HepG2 (cell line): ENCODE data around the gene GRK3. TPM values are rescaled to one million over a fixed set of nuclear protein-coding genes. Genes with fewer than 3 reads are reported as not detected.

Experiments
- ATAC-seq: fragments of 200-7000 bp; cut with Tn5 transposase; 3 replicates; pipeline ENCODE4 v1.9.1; 2020; ENCODE audit warnings: mild to moderate bottlenecking, moderate library complexity
- BruUV-seq: library from RNA; stranded (reverse); fragments of 400-500 nt; replicated peaks from 2 replicates; lab custom pipeline; 2021; lab: Mats Ljungman, UMichigan
- CTCF ChIA-PET: fragments of 300-600 bp; formaldehyde crosslinking; extraction: SDS; loops from one replicate; lab custom pipeline; 2021; ENCODE audit warnings: low total read pairs, inconsistent platforms, low intra/inter-chr PET ratio; lab: Yijun Ruan, JAX
- POLR2A ChIA-PET: fragments of 350-600 bp; sonication (Branson Sonifier 250); formaldehyde crosslinking; loops from one replicate; lab custom pipeline; 2020; ENCODE audit warnings: antibody characterized with exemption, inconsistent platforms; lab: Yijun Ruan, JAX
- DNase-seq: peaks from one replicate; pipeline ENCODE4 v3.0.0-alpha.2; 2015; ENCODE audit warnings: low spot score
- FAIRE-seq: peaks from 3 replicates; lab custom pipeline; 2011; peaks lifted over from hg19 to GRCh38; lab: Jason Lieb, UNC
- H2AFZ ChIP-seq: one replicate; pipeline ENCODE4 v1.6.1; 2011; ENCODE audit warnings: low read length, inconsistent platforms
- H3K27ac ChIP-seq: fragments of 300-600 bp; 3 replicates; pipeline ENCODE4 v1.8.0; 2011; ENCODE audit warnings: mixed run types, mild to moderate bottlenecking, mixed read lengths, low read length, inconsistent platforms; ENCODE audit not compliant: insufficient read depth; ENCODE audit errors: extremely low read length
- H3K27me3 ChIP-seq, 2 experiments: fragments of 200-600 bp in 1 of 2; 2 replicates in 1 of 2; 3 replicates in 1 of 2; pipeline versions ENCODE4 v1.6.0 to v1.8.0; 2011; ENCODE audit warnings: low read length in 2 of 2, mild to moderate bottlenecking in 2 of 2, moderate library complexity in 2 of 2, inconsistent platforms in 1 of 2; ENCODE audit not compliant: insufficient read depth in 2 of 2, control insufficient read depth in 1 of 2
- H3K36me3 ChIP-seq, 2 experiments: fragments of 200-600 bp in 1 of 2; replicated peaks in 1 of 2; 2 replicates in 1 of 2; 3 replicates in 1 of 2; pipeline versions ENCODE4 v1.5.1 to v1.8.0; 2011; ENCODE audit warnings: low read length in 2 of 2, inconsistent platforms in 1 of 2; ENCODE audit not compliant: insufficient read depth in 2 of 2, control insufficient read depth in 1 of 2
- H3K4me1 ChIP-seq: 2 replicates; pipeline ENCODE4 v1.5.1; 2012; ENCODE audit warnings: low read length, inconsistent platforms; ENCODE audit not compliant: insufficient read depth
- H3K4me2 ChIP-seq: 2 replicates; pipeline ENCODE4 v1.6.0; 2011; ENCODE audit warnings: low read depth, low read length, inconsistent platforms
- H3K4me3 ChIP-seq, 3 experiments: fragments of 200-600 bp in 1 of 3; sonication (generic), shearing (Covaris generic) in 1 of 3; replicated peaks in 1 of 3; 2 replicates each; pipeline ENCODE4 v1.5.1; 2011 to 2016; ENCODE audit warnings: low read length in 3 of 3, inconsistent platforms in 2 of 3, low read depth in 2 of 3, mild to moderate bottlenecking in 2 of 3, control low read depth in 1 of 3, mixed read lengths in 1 of 3; ENCODE audit not compliant: insufficient read depth in 1 of 3
- H3K79me2 ChIP-seq: one replicate; pipeline ENCODE4 v1.6.1; 2011; ENCODE audit warnings: low read length, inconsistent platforms; ENCODE audit not compliant: insufficient read depth
- H3K9ac ChIP-seq: 2 replicates; pipeline ENCODE4 v1.6.0; 2011; ENCODE audit warnings: mild to moderate bottlenecking, low read depth, low read length, inconsistent platforms; ENCODE audit not compliant: insufficient read depth
- H3K9me3 ChIP-seq: 2 replicates; pipeline ENCODE4 v1.5.1; 2012; ENCODE audit warnings: mild to moderate bottlenecking, low read length
- H4K20me1 ChIP-seq: 2 replicates; pipeline ENCODE4 v1.6.0; 2011; ENCODE audit warnings: inconsistent platforms, mild to moderate bottlenecking, low read length, moderate library complexity; ENCODE audit not compliant: insufficient read depth
- CCDC6 ChIP-seq: sonication (generic); formaldehyde crosslinking; IDR thresholded peaks from 2 replicates; pipeline ENCODE4 v1.8.1; 2022; ENCODE audit warnings: mild to moderate bottlenecking, missing genetic modification reagents, moderate library complexity
- CREM ChIP-seq, 2 experiments: sonication (generic) in 1 of 2; formaldehyde crosslinking in 1 of 2; IDR thresholded peaks; 2 replicates each; pipeline versions ENCODE4 v1.4.0 to v1.6.1; 2016 to 2020; ENCODE audit warnings: antibody characterized with exemption in 1 of 2, mild to moderate bottlenecking in 1 of 2, missing genetic modification reagents in 1 of 2
- FIP1L1 ChIP-seq: fragments of 200-400 bp; formaldehyde crosslinking; IDR thresholded peaks from 2 replicates; pipeline ENCODE4 v1.6.1; 2018; ENCODE audit warnings: low read depth, mild to moderate bottlenecking, low read length, moderate library complexity, borderline replicate concordance; ENCODE audit not compliant: insufficient read depth
- IKZF4 ChIP-seq: sonication (generic); formaldehyde crosslinking; IDR thresholded peaks from 2 replicates; pipeline ENCODE4 v1.5.1; 2020; ENCODE audit warnings: borderline replicate concordance, mild to moderate bottlenecking, low read depth, missing genetic modification reagents; ENCODE audit errors: not compliant biosample characterization
- NCOA2 ChIP-seq: sonication (generic); formaldehyde crosslinking; IDR thresholded peaks from 2 replicates; pipeline ENCODE4 v1.8.0; 2022; ENCODE audit warnings: inconsistent platforms
- SMARCE1 ChIP-seq: fragments of 450-650 bp; IDR thresholded peaks from 2 replicates; pipeline ENCODE4 v1.6.1; 2017; ENCODE audit warnings: borderline replicate concordance
- SMYD3 ChIP-seq: sonication (generic); formaldehyde crosslinking; IDR thresholded peaks from 2 replicates; pipeline ENCODE4 v1.8.1; 2023; ENCODE audit warnings: mild to moderate bottlenecking, missing genetic modification reagents
- TP53 ChIP-seq: sonication (generic); formaldehyde crosslinking; conservative IDR thresholded peaks from 2 replicates; pipeline ENCODE4 v1.4.0; 2020; ENCODE audit warnings: missing genetic modification reagents
- ZNF549 ChIP-seq: sonication (generic); formaldehyde crosslinking; IDR thresholded peaks from 2 replicates; pipeline ENCODE4 v1.5.0; 2020; ENCODE audit warnings: missing genetic modification reagents
- ZNF564 ChIP-seq: sonication (generic); formaldehyde crosslinking; IDR thresholded peaks from 2 replicates; pipeline ENCODE4 v1.8.1; 2023; ENCODE audit warnings: mild to moderate bottlenecking, missing genetic modification reagents
- WGBS: methylation state at CpG from one replicate; pipeline ENCODE4 v1.1.6; 2017; ENCODE audit warnings: low lambda C conversion rate; 5-methylcytosine and 5-hydroxymethylcytosine counted together
- in situ Hi-C: cut with HindIII; loops from 2 replicates; pipeline ENCODE4 v1.10.0; 2017; ENCODE audit warnings: low pct_unique_long_range_greater_than_20kb; ENCODE audit not compliant: extremely low pct_ligation_motif_present
- intact Hi-C: fragments of 100-400 bp; cut with micrococcal nuclease; formaldehyde crosslinking; loops from one replicate; pipeline ENCODE4 v1.10.0; 2022; ENCODE audit not compliant: unreplicated experiment
- polyA plus RNA-seq, 8 experiments: library from polyadenylated mRNA; depleted of rRNA in 3 of 8; stranded (reverse) in 7 of 8; unstranded in 1 of 8; fragments of >200 nt; fragmentation: Illumina TruSeq in 4 of 8; extraction: Trizol in 4 of 8; gene quantifications; 2 replicates each; pipeline versions ENCODE4 v1.2.1 to v1.2.3, GENCODE V29; 2011 to 2016; ENCODE audit warnings: low read depth in 4 of 8, missing spikeins in 1 of 8, mixed read lengths in 1 of 8; ENCODE audit not compliant: insufficient read depth in 1 of 8
- total RNA-seq, 5 experiments: library from RNA; depleted of rRNA; stranded (reverse); fragments of >200 nt; fragmentation: Illumina TruSeq; extraction: Trizol; gene quantifications; 2 replicates each; pipeline ENCODE4 v1.2.3, GENCODE V29; 2016; ENCODE audit warnings: low read depth in 1 of 5

The GRK3 gene
- total and polyA plus RNA-seq, 2 of the 13 experiments (the other 11 are each of a cell fraction or from before 2014, with no cell fraction given) = 8.5 to 16.7 TPM

GRCh38 chr22:25637672-25638071, 73.2 kb downstream of the GRK3 start (continued):
- TF ChIP-seq ZNF549 (CRISPR knock-in tag) (no peak), ZNF564 (CRISPR knock-in tag) (no peak), CREM (IDR thresholded peaks at IDR 0.05) (no peak), CREM (CRISPR knock-in tag; IDR thresholded peaks at IDR 0.05) (no peak), IKZF4 (CRISPR knock-in tag) (no peak), NCOA2 (CRISPR knock-in tag) (no peak), FIP1L1 (no peak)

GRCh38 chr22:25638638-25639037, 74.2 kb downstream of the GRK3 start:
- DNase-seq (no peak), FAIRE-seq (no peak), ATAC-seq (no peak)
- Histone ChIP-seq H3K4me1 (peaks cover 7% of the 10 kb centered on the region; the same call in 1 of the 2 replicates), H3K4me3 (no peak overlapping the region), H3K27ac (no peak overlapping the region), H3K4me2 (no peak overlapping the region), H3K27me3 (no peaks in the 10 kb centered on the region), H3K9me3 (peaks cover 11% of the 10 kb centered on the region), H3K79me2 (no peaks in the 10 kb centered on the region), H4K20me1 (peaks cover 9% of the 10 kb centered on the region; the same call in 1 of the 2 replicates), H3K9ac (no peak overlapping the region), H3K36me3 (peaks cover 1 to 7% of the 10 kb centered on the region in 2 experiments; a peak in 2 of 5 replicates), H2AFZ (no peak overlapping the region)
- BruUV-seq = no TSS peak
- ChIA-PET POLR2A (no interaction called here), CTCF (no interaction called here)
- intact Hi-C loops = no loop called here
- in situ Hi-C loops = no loop called here
- TF ChIP-seq SMYD3 (CRISPR knock-in tag) (no peak), CCDC6 (no peak), TP53 (CRISPR knock-in tag) (no peak), SMARCE1 (no peak)
- 100% methylated on average over 1 of the region's 1 CpG for WGBS
